GM19025 (cell line): ENCODE results near the gene ASTL.

Source experiments
- ATAC-seq: cut with Tn5 transposase; IDR thresholded peaks from one replicate; pipeline ENCODE4 v1.9.1; 2021; ENCODE audit warnings: mild to moderate bottlenecking, low read depth, moderate library complexity; ENCODE audit not compliant: unreplicated experiment

The ASTL gene

DNA sequence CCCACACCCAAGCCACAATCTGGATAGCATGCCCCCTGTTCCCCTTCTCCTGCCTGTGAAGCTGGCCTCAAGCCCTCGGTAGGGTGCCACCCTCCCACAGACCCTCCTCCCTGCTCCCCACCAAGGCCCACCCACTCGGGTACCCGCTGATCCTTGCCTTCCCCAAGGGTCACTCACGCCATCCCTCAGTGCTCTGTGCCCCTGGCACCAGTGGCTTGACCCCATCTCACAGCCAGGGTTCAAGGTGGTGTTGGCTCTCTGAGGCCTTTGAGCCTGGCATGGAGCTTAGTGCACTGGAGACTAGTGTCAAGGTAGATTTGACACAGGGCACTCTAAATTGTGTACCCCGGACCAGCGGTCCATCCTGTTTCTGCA lies 33.8 kb downstream of the ASTL start:
- no peak for ATAC-seq

DNA sequence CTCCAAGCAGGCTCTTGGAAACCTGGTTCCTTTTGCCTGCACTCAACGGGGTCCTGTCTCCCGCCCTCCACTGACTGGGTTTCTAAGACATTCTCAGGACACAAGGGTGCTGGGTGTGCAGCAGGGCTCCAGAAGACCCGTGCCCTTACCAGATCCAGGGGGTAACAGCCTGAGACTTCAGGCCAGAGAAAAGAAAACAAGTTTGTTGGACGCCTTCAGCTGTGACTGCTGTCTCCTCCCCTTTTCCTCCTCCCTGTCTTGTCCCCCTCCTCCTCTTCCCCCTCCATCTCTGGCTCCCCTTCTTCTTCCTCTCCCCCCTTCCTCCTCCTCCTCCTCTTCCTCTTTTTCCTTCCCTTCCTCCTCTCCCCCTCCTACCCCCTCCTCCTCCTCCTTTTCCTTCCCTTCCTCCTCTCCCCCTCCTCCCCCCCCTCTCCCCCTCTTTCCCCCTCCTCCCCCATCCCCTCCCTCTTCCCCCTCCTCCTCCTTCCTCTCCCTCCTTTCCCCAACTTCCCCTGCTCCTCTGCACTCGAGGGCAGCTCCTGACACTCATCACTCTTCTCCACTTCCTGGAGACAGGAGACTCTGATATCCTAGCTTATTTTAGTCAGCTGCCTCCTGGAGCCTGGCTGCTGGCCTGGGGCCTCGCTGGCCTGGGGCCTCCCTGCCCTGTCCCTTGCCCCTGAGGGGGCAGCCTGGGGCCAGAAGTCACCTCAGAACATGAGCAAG lies 34.4 kb downstream of the ASTL start:
- ATAC-seq: no peak

DNA sequence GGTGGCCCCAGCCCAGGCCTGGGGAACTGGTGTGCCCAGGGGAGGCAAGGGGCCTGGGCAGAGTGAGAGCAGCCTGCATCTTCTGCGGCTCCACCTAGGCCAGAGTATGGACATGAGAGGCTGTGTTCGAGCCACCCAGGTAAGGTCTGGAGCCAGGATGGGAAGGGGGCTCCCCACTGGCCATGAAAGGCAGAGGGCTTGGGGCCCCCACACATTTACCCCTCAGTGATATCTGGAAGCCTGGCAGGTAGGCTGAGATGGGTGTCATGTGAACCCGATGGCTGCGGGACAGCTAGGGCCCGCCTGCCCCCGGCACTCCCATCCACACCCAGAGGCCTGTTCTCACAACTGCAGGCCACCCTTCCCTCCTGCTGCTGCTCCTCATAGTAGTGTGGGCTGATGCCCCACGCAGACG lies 35.1 kb downstream of the ASTL start:
- no peak for ATAC-seq

DNA sequence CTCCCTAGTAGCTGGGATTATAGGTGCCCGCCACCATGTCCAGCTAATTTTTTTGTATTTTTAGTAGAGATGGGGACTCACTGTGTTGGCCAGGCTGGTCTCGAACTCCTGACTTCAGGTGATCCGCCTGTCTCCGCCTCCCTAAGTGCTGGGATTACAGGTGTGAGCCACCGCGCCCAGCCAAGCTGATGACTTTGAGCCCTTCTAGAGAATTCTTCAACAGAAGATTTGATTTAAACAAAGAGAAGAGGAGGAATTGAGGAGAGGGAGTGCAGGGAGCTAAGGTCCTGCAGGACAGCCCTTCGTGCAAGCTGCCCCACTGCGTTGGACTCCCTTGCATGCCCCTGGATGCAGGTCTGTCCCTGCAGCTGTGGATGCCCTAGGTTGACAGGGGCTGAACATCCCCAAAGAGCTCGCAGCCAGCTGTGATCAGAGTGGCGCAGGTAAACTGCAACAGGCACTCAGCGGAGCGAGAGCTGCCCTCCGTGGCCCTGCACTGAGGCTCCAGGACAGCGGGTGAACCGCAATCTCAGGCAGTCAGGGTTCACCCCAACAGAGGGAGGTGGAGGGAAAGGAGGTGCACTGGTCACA lies 35.6 kb downstream of the ASTL start:
- ATAC-seq: no peak

DNA sequence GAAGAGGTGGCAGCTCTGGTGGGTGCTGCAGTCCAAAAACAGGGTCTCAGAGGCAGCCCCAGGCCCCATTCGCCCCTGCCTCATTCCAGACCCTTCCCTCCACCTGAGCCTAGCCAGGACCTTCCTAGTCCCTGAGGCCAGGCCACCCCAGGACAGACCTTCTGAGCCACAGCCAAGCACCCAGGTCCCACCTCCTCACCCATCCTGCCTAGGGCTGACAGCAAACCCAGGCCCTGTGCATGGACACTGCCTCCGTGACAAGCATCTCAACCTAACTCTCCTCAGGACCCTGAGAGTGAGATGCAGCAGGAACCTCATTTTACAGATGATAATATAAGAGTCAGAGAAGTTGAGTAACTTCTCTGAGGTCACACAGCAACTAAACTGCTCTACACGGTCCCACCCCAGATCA lies 37.4 kb downstream of the ASTL start:
- ATAC-seq: no peak

DNA sequence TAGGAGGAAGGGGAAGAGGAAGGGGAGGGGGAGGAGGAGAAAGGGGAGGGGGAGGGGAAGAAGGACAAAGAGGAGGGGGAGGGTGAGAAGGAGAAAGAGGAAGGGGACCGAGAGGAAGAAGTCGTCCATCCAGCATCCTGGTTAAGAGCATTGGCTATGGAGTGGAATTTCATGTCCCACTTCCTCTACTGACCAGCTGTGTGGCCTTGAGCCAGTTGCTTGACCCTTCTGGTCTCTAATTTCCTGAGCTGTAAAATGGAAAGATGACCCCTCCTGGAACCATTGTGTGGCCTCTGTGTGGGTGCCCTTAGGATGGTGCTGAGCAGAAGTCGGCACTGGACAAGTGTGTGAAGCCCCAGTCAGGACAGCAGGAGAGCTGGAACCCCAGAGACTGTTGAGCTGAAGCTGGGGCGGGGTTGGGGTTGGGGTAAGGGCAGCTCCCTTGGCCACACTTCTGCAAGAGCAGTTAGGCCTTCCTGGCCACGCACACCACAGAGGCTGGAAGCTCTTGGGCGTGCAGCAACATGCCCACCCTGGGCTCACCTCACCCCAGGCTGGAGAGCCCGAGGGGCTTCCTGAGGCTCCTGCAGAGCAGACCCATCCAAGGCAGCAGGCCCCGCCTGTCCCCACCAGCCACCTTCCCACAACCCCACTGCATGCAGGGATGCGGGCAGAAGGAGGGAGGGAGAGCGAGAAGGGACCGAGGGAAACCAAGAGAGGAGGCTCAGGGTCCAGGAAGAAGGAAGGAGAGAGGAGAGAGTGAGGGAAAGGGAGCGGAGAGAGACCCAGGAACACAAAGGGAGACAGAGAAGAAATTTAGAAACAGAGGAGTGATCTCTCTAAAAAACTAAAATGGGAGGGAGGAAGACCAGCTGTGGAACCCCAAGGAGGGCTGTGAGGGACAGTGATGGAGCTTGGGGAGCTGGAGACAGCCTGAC lies 38.2 kb downstream of the ASTL start:
- ATAC-seq: no peak

DNA sequence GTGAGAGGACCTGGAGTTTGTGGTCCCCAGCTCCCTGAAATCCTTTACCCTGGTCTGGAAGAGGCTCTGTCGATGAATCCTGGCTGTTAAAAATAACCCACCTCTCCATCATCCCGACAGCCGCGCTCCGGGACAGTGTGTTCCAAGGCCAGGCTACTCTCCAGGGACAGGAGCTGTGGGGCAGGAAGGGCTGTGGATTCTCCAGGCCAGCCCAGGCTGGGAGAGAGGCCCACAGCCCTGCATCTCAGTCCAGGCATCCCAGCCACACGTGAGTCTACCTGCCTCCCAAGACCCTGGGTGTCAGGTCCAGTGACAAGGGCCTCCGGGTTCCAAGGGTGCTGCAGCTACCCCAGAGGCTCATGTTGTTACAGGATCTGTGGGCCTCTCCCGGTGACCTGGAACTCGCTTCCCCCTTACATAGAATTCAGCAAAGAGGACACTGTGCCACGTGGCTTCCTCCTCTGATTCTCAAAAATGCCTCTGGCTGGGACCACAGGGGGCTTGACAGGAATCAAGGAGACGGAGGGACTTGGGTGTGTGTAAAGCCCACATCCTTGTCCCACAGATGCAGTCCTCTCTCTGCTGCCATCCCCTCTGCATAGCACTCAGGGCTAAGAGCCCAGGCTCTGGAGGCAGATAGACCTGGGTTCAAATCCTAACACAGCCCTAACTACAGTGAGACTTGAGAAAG lies 39.3 kb downstream of the ASTL start:
- no peak for ATAC-seq

DNA sequence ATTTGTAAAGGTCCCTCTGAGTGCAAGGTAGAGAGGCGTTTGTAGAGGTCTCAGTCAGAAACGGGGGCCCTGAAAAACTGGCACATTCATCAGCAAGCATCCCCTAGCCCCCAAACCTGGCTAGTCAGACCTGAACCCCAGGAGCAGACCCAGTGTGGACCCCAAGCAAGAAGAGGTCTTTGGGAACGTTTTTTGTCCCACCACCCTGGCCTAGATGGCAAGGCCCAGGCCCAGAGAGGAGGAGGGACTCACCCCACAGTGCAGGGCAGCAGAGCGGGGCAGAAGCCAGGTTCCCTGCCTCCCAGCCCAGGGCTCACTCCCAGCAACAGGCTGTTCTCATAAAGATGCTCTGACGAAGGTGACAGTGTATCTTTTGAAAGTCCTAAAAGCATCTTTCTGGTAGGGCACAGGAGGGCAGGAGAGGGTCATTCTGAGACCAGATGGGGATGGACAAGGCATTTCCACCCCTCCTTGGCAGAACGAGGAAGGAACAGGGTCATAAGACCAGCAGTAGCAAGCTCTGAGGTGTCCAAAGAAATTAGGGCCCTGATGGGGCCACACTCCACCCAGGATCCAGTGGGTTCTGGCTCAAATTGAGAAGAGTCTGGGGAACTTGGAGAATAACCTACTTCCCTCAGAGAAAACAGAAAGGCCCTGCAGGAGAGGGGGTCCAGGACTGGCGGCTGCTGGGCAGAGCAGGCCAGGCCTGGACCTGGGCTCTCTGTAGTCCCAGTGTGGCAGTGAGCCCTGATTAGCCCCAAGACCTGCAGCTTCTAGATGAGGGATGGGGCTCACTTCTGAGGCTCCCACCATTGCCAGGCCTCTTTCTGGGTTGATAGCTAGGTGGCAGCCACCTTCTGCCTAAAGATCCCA lies 40.1 kb downstream of the ASTL start:
- ATAC-seq: no peak

DNA sequence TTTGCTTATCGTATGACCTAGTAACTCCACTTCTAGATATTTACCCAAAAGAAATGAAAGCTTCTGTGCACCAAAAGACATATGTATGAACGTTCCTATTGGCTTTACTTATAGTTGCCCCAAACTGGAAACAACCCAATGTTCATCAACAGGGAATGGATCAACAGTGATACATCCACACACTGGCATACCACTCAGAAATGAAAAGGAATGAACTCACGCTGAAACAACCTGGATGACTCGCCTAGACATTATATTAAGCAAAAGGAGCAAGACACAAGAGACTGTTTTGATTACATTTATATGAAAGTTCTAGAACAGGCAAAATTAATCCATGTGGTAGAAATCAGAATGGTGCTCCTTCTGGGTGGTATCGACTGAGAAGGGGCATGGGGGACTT lies 40.9 kb downstream of the ASTL start:
- ATAC-seq: no peak

DNA sequence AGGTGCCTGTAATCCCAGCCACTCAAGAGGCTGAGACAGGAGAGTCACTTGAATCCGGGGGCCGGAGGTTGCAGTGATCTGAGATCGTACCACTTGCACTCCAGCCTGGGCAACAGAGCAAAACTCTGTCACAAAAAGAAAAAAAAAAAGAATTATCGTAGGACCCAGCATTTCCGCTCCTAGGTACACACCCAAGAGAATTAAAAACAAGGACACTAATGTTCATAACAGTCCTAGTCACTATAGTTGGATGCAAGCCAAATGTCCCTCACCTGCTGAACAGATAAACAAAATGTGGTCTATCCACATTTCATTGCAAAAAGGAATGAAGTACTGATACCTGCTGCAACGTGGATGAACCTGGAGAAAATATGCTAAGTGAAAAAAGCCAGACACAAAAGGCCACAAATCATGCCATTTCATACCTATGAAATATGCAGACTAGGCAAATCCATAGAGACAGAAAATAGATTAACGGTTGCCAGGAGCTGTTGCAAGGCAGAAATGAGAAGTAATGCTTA lies 43.1 kb downstream of the ASTL start:
- no peak for ATAC-seq

DNA sequence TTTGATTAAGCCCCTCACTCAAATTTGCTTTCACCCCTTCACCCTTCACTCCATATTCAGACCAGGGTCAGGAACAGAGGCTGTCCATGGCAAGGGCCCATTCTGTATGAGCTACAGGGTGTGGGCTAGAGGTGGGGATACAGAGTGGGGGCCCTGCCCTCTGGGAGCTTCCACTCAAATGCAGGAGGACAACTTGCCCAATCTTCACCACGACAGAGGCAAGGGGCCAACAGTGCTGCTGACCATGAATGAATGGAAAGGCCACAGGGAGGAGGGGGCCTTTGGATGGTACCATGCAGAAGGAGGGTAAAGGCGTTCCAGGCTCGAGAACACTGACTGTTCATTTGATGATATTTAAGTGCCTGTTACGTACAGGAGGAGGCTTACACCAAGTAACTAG lies 44.8 kb downstream of the ASTL start:
- no peak for ATAC-seq

DNA sequence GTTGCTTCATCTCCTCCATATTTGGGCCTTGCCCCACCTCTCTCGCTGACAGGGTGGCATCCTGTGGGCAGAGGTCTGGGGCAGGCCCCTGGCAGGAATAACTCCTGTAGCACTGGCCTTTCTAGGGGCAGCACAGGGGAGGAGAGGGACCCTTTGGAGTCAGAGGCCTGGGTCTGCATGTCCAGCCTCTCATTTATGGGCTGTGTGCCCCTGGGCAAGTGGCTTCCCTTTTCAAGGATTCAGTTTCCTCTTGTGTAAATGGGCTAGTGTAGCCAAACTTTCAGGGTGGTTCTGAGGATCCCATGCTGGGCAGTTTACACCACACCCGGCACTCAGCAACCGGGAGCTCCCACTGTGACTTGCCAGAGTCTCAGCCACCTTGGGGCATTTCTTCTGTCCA lies 45.4 kb downstream of the ASTL start:
- ATAC-seq: no peak

DNA sequence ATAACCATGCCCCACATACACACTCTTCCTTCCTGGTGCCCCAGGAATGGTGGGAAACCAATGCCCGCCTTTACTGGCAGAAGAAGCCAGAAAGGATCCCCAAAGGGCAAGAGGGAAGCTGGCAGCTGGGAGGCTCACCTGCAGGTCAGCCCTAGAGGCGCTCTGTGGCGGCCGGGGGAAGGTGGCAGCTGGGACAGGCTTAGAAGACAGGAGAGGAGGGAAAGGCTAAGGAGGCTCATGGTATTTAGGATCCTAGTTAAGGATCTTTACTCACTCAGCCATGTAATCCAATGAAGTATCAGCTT lies 45.8 kb downstream of the ASTL start:
- no peak for ATAC-seq

DNA sequence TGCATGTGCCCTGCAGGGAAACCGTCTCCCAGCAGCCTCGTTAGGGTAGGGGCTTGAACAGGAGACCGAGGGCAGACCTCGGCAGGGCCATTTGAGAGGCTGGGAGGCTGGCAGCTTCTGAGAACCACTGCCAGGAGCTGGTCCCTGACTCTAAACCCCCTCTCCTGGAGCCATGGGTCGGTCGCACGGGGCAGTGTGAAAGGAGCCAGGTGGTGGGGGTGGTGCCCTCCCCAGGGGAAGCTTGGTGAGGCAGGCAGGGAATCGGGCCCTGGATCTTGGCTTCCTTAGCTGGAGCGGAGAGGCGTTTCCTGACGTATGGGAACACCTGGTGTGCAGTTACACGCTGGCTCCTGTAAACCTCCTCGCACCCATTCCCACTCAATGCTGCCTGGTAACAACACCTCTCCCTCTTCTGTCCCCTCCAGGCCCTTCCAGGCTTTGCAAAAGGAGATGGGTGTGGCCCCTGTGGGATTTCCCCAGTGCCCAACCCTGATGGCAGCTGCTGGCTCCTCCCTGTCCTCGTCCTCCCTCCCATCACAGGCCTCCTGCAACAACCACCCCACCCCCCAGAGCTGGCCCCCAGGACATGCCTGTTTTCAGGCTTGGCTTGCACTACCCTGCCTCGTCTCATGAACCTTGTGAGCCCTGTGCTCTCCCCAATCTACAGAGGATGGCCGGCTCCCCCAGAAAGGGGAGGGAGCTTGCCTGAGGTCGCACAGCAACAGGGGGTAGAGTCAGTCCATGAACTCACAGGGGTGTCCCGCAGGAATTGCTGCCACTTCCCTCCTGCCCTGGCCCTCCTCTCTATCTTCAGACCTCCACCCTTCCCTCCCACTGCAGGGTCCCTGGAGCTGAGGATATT lies 46.4 kb downstream of the ASTL start:
- no peak for ATAC-seq

DNA sequence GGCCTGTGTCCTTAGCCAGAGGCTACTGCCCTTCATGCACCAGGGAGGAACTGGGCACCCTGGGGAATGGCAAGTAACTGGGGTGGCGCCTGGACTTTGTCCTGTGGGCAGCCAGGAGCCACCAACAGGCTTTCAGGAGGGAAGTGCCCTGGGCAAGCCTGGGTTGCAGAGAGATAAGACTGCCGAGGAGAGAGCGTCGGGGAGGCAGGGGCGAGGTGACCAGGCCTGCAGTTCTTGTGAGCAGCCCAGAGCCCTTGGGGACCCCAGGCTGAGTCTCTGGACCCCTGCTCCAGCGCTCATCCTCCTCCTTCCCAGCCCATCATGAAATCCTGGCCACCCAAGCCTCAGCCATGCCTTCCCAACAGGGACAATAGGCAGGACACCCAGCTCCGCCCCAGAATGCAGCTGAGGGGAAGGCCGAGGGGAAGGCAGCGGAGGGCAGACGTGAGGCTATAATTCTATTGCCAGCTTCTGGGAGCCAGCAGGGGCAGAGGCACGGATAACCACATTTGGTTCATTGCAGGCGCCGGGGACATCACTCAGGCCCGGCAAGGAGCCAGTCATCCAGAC lies 47.1 kb downstream of the ASTL start:
- no peak for ATAC-seq

DNA sequence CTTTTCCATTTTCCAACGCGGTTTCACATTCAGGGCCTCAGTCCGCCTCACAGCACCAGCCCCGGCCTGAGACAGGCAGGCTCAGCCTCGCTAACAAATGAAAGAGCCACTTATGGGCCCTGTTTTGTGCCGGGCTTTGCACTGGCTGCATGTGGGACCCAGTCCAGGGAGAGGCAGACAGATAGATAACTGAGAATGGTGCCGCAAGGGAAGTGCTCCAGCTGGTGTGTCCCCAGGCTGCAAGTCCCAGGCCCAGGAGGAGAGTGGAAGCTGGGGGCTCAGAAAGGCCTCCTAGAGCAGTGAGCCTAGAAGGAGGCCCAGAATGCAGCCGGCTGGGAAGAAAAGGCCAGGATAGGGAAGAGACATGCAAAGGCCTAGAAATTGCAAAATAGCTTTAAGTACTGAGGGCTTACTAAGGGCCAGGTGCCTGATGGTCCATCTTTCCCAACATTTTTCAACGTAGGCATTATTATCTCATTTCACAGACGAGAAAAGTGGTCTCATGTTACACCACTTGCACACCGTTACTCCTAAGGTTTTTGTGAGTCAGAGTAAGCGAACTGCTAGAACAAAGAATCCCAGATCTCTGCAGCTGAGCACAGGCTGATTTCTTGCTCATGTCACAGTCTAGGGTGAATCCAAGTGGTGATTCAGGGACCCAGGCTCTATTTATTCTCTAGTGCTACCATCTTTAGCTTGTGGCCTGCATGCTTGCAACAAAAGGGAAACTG lies 47.9 kb downstream of the ASTL start:
- ATAC-seq: no peak

DNA sequence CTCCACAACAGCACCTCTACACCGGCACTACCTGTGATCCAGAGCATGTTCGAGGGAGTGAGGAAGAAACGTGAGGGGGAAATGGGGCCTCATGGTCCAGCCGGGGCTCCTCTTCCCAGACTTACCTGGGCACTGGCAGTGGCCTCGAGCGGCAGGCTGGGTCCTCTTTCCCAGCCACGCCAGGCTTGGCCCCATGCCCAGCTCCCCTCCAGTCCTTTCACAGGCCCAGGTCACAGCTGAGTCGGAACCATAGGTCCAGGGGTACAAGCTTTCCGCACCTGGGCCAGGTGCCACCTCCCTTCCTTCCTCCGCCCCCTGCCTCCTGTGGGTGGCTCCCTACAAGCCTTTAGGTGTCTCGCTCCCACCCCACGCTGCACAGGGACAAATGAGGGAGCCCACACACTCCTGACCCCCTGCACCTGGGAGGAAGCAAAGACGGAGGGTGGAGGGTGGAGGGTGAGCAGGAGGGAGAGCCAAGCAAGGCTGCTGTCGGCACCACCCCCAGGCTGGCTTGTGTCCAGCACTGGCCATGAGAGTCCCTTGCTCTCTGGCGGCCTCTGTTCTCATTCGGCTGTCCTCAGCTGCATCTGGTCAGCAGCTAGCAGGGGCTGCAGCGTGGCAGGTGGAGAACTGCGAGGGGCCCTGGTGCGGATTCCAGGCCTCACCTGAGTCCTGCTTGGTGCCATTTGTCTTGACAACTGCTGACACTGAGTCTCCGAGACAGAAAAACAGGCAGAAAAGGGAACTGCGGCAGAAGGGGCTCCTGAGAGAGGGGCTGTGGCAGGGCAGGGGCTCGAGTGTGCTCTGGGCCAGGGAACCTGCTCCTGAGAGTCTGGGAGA lies 48.7 kb downstream of the ASTL start:
- no peak for ATAC-seq
